AML-193 (cell line): ENCODE results near the gene PAX3.

Experiments
- DNase-seq, 2 experiments: peaks; one replicate each; lab custom pipeline; 2025; lab: John Stamatoyannopoulos, UW

Gene PAX3

GRCh38 chr2:222310747-222311318 lies 12.0 kb upstream of the PAX3 start:
- no peak for DNase-seq

DNA sequence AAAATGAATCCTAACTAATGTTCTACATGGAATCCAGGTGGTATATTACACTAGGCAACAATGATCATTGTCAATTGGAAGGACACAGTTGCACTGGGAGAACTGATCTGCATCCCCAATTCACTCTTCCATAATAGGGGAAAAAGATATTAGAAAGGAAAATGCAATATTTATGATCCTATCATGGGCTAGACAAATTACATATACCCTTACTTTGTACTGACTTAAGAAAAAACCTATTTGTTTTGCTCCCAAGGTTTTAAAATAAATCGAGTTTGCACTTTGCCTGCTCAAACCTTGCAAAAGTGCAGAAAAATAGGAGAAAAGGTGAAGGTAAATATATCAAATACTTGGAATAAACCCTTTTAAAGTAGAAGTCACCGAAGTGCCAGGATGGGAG lies 11.0 kb upstream of the PAX3 start:
- DNase-seq: no peak

DNA sequence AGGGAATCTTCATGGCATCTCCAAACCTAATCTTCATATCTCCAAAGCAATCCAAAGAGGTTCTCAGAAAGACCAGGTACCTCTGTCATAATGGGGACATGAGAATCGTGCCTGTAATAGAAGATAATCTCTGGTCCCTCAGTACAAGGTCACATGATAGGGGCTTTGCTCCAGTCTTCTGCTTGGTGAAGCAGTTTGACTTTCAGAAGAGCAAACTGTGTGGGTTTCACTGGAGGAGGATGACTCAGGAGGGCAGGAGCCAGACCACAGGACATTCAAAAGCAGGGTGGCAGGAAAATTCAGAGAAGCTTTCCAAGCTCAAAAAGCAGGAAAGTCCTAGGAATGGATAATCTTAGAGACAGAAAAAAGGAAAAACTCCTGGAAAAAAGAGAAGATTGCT lies 10.6 kb upstream of the PAX3 start:
- no peak for DNase-seq

- DNase-seq: no peak
Measured at GRCh38 chr2:222307978-222308730, 9.4 kb upstream of the PAX3 start.

DNA sequence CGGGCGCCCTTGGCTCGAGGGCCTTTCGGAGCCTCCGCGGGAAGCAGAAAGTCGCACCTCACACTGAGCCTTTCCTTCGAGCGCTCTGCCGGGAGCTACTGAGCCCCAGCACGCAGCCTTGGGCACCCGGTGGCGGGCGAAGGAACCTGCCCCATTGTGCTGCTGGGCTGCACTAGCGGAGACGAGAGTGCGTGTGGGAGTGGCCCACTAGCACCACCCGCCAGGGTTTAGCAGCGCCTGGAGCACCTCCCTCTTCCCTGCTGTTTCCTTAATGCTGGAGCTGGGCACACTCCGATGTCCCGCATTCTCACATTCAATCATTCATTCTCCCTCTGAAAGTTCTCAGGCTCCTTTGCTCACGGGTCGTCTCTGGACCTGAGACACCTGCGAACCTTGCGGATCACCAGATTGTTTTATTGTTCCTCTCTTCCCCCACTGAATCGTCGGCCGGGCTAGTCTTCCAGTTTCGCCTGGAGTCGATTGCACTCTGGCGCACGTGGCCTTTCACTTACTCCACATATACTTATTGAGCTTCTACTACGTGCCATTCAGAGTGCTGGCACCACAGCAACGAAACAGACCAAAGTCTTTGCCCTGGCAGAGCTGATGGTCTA lies 8.5 kb upstream of the PAX3 start:
- DNase-seq: no peak

- no peak for DNase-seq
Measured at GRCh38 chr2:222306393-222307142, 7.8 kb upstream of the PAX3 start.

DNA sequence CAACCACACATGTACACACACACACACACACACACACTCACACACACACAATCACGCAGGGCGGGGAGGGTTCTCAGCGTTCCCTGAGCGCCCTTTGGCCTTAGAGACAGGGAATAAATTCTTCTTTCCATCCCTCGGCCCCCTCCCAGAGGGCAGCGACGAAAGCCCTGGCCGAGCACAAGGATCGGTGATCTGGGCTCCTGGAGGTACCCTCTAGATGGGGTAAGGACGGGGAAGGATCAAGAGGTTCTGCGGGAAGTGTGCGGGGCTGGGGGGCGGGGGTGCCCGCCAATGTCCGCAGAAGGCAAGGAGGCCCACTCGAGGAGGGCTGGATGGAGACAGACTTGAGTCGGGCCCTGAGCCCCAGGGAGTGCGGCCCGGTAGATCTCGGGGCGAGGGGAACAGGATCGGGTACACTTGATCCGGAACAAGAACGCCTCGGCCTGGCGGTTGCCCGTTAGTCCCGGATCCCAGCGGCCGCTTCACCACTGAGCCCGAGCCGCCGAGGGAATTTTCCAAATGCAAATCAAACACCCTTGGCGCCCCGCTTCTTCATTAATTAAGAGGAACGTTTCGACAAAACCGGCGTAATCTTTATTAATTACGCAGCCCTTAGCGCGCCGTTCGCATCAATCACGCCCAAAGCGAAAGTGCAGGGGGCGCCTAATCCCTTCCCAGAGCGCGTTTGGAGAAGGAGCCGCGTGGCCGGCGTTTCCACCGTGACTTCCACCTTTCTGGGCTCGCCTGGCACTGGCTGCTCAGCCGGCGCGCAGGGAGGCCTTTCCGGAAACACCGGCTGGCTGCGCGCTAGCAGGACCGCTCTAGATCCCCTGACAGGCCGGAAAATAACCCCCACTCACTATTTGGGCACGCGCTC lies 7.0 kb upstream of the PAX3 start:
- no peak for DNase-seq

DNA sequence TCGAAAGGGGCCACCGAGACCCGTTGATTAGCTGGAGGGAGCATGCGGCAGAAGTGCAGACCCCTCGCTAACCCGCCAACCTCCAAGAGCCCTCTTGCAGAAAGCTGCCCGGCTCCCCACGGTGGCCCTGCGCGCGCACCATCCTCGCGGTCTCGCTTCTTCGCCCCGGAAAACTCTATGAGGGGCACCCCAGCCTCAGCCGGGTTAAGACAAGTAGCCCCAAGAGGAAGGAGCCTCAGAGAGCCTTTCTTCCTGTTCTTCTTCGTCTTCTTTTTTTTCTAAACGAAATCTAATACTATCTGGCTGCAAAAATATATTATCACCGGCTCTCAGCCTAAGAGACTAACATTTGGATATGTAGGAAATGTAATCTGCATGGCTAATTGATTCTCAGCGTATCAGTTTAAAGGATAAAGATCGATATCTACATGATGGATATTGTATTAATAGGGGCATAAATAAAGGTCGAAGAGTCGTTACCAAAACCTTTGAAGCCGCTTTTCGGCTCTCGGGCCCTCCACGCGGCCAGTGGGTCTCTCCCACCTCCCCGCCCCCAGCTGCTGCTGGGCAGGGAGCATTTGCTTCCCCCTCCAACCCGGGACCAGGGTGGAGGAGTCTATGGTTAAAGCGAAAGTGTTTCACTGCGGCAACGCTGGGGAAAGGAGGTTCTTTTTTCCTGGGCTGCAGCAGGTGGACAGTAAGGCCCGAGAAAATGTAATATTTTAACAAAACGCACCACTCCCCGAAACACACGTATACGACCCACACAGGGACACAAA lies 6.1 kb upstream of the PAX3 start:
- DNase-seq: no peak

- no peak for DNase-seq
Measured at GRCh38 chr2:222303828-222304736, 5.3 kb upstream of the PAX3 start.

- no peak for DNase-seq
Measured at GRCh38 chr2:222303045-222303827, 4.4 kb upstream of the PAX3 start.

DNA sequence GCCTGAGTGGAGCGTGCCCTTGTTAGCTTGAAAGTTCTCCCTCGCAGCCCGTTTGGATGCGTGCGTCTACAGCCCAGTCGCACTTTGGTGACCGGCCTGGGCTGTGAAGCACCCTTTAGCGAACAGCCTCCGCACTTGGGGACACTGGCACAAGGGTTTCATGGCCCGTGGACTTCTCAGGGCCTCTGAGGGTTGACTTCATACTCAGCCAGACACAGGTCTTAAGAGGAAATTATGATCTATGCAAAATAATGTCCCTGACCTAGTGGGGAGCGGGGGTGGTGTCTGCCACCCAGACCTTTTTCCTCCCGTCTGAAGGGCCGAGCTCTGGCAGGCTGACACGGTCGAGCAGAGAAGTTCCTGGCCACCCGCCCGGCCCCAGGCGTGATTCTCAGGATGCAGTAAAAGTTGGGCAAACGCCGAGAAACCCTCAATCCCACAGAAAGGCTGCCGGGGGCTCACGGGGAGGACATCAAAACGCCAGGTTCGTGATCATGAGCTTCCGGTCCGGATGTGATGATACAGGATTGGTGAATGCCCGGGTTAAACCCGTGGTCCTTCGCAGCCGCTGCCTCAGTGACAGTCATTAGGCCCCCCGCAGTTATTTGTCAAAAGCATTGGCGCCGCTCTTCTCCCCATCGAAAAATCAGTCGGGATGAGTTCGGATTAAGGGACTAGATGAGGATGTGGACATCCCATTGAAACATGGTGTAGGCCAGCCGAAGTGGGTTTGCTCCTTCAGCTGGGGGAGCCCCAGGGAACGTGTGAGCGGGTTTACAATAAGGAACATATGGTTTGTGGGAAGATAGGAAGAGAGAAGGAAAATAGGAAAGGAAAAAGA lies 3.6 kb upstream of the PAX3 start:
- no peak for DNase-seq

DNA sequence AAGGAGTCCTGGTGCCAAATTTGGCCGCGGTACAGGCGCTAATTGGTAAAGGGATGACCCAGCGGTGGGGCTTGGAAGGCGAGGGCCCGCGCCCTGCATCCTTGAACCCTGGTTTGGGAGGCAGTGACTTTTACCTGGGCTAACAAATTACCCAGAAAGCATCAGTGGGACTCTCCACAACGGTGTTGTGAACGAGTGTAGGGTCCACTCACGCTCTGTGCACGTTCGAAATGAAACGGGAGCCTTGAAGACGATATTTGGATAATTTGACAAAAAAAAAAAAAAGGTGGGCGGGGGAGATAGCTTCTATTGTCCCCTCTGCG lies 3.0 kb upstream of the PAX3 start:
- DNase-seq: no peak

GRCh38 chr2:222301053-222301795 lies 2.4 kb upstream of the PAX3 start:
- DNase-seq: no peak

GRCh38 chr2:222300726-222301052 lies 1.9 kb upstream of the PAX3 start:
- no peak for DNase-seq

GRCh38 chr2:222299906-222300725 lies 1.3 kb upstream of the PAX3 start:
- no peak for DNase-seq

DNA sequence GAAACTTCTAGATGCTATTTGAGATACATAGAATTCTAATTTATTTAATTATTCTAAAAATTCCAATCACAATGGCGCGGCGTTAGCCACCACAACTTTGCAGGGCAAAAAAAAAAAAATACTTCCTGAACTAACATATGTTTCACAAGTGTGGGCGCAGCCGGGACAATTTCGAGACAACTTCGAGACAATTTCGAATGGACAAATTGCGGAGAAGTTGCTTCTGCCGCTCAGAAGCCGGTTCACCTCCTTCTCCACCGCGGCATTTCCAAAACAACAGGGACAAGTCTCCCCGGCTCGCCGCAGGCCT lies 842 bp downstream of the PAX3 start:
- no peak for DNase-seq

DNA sequence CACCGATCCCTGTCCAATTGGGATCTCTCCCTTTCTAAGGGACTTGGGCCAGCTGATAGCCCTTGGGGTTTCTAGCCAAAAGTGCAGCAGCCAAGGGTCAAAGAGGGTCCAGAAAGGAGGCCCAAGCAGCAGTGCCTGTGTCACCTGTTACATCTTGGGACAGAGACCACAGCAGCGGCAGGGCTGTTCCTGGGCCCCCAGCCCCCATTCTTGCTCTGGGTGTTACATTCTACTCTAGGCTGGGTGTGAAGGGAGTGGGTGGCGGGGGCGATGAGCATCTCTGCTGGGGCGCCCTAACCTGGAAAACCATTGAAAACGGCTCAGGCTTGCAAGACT lies 1.2 kb downstream of the PAX3 start:
- DNase-seq: no peak
